ENCODE data around the gene CFB.

Gene CFB

GRCh38 chr6:31949926-31950548, 4.1 kb downstream of the CFB start:
- DNase-seq, result no peak

DNA sequence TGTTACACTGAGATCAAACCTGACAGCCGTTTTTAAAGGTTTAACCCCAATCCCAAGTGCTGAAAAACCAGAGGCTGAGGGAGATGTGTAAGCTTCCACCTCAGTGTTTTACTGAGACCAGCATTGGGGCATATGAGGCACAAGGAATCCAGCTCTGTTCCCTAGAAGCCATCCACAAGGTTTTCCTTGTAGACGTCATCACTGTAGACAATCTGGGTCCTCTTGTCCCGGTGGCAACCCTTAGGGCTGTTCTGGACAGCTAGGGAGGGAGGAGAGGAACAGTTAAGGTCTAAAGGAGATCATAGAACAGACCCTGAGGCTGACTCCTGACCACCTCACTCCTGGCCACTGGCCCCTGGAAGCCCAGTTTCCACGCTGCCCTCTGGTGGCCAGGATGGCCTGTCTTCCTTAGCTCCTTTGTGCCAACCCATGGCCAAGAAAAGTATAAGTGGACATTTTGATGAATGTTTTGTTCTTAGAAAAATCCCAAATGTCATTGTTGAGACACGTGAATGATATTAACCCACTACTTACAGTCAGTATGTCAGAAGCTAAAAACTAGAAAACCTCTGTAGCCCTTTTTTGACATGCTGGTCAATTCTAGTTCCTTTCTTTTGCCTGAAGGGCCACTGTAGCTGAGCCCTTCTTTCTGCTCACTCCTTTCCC, 6.4 kb downstream of the CFB start:
- DNase-seq, result peak; percentile 72

GRCh38 chr6:31952890-31953289, 7.0 kb downstream of the CFB start:
- no peak for DNase-seq

- DNase-seq, result no peak
Measured at GRCh38 chr6:31954511-31954910, 8.6 kb downstream of the CFB start.

- DNase-seq, result no peak
Measured at GRCh38 chr6:31956796-31957195, 10.9 kb downstream of the CFB start.

- DNase-seq, result no peak
Measured at GRCh38 chr6:31958412-31958740, 12.5 kb downstream of the CFB start.

GRCh38 chr6:31958741-31959739, 13.1 kb downstream of the CFB start, which contains the start of the genes NELFE and SKIC2:
NELFE (minus strand) TSS chr6:31958971; CDS start chr6:31958446, 525 bp downstream.
SKIC2 (plus strand) TSS chr6:31959175; CDS start chr6:31959193, 18 bp downstream.
- DNase-seq, result peak; percentile 99

DNA sequence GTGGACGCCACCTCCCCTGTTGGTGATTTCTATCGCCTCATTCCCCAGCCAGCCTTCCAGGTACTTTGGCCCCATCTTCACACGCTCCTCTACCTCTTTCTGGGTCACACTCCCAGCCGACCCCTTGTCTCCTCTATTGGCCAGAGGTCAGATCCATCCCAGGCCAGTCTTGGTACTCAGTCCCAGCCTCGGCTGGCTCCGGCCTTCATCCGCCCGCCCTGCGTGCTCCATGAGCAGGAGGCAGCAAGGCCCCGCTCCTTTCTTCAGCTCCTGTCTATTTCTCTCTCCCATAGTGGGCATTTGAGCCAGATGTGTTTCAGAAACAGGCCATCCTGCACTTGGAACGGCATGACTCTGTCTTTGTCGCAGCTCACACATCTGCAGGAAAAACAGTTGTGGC, 15.7 kb downstream of the CFB start:
- no peak for DNase-seq

DNA sequence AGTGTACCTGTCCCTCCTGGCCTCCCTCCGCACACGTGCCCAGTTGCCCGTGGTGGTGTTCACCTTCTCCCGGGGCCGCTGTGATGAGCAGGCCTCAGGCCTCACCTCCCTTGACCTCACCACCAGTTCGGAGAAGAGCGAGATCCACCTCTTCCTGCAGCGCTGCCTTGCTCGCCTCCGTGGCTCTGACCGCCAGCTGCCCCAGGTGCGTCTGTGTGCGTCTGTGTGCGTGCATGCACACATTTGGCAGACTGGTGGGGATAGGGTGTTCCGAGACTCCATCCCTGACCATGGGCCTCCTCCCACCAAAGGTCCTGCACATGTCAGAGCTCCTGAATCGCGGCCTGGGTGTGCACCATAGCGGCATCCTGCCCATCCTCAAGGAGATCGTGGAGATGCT, 18.0 kb downstream of the CFB start:
- no peak for DNase-seq

GRCh38 chr6:31965700-31966099, 19.8 kb downstream of the CFB start:
- no peak for DNase-seq

DNA sequence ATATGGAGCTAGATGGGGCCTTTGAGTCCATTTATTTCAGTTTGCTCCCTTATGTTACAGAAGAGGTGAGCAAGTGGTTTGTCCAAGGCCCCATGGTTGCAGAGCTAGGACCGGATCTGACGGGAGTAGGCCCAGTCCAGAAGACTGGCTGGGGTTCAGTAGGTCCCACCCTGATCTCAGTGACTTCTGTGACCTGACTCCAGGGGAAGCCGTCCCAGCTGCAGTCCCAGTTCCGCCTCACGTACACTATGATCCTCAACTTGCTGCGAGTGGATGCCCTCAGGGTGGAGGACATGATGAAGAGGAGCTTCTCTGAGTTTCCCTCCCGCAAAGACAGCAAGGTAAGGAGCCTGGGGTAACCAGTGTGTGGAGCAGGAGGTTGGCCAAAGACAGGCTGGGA, 20.6 kb downstream of the CFB start:
- no peak for DNase-seq

DNA sequence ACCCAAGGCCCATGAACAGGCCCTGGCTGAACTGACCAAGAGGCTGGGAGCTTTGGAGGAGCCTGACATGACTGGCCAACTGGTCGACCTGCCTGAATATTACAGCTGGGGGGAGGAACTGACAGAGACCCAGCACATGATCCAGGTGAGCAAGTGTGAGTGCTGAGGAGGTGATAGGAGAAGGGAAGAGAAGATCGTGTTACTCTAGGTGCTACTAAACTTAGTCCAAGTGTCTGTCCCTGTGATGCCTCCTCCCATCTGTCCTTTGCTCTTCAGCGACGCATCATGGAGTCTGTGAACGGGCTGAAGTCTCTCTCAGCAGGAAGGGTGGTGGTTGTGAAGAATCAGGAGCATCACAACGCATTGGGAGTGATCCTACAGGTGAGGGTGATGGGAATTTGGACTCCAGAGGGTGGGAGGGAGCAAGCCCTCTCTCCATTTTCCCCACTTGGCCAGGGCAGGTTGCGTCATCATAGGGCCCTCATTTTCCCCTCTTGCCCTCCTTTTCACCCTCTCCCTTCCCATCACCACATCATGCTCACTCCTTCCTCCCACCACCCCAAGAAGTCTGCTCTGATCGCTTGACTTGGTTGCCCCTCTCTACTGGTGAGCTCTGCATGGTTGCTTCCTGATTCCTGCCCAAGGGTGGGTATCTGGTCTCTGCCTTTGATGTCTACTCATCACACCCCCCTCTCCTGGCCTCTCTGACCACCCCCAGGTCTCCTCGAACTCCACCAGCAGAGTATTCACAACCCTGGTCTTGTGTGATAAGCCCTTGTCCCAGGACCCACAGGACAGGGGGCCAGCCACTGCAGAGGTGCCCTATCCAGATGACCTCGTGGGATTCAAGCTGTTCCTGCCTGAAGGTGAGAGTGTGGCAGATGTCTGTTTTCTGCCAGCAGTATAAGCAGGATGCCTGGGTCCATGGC, 21.4 kb downstream of the CFB start:
- DNase-seq, result no peak

GRCh38 chr6:31967926-31968320, 22.0 kb downstream of the CFB start:
- no peak for DNase-seq

GRCh38 chr6:31968326-31968725, 22.4 kb downstream of the CFB start:
- no peak for DNase-seq

GRCh38 chr6:31968791-31969711, 23.2 kb downstream of the CFB start:
- no peak for DNase-seq

DNA sequence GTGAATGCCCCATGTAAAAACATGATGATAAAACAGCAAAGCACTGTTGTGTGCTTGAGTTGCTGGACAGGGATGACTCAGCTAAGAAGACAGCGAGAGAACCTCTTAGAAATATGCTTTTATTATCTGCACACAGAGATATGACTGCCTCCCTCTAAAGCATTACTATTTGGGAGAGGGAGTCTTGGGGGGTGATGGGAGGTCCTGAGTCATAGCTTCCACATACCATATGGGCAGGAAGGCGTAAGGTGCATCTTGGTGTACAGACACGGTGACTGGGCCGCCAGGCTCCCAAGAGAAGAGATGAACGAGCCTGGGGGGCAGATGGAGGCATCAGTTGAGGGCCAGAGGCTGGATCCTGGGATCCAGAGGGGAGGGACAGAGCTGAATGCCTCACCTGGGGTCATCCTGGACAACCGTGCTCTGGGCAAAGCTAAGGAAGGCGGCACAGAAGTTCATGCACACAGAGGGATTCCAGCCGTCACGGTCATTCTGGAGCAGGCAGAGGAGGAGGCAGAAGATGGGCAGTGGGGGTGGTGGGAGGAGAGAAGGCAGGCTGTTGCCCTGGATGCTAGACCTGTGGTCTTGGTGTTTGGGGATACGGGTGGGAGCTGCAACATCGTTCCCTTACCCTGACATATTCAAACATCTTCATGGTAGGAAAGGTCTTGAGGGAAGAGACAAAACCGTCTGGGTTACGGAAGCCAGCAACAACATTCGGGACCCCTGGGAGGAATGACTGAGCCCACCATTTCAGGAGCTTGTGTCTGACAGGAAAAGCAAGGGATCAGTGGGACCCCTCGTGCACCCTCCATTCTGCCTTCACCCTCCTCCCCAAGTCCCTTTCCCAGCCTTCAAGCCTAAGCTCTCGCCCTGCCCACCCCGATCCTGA, 24.1 kb downstream of the CFB start:
- no peak for DNase-seq

- no peak for DNase-seq
Measured at GRCh38 chr6:31970604-31971271, 24.8 kb downstream of the CFB start.

- no peak for DNase-seq
Measured at GRCh38 chr6:31971279-31971992, 25.5 kb downstream of the CFB start.

Data from hematopoietic multipotent progenitor cell treated with erythropoietin and hydrocortisone succinate and interleukin-3 and kit ligand, for 4 days (in vitro differentiated cells).